ENCODE results near the gene CIB1. TPM values are rescaled to one million over a fixed set of nuclear protein-coding genes. Genes with fewer than 3 reads are reported as not detected.
A peak's percentile ranks its signal among the peaks of the same experiment; 100 is the strongest.

The CIB1 gene
- total RNA-seq, 2 donors from 2014 or later = 18.0 to 35.6 TPM

DNA sequence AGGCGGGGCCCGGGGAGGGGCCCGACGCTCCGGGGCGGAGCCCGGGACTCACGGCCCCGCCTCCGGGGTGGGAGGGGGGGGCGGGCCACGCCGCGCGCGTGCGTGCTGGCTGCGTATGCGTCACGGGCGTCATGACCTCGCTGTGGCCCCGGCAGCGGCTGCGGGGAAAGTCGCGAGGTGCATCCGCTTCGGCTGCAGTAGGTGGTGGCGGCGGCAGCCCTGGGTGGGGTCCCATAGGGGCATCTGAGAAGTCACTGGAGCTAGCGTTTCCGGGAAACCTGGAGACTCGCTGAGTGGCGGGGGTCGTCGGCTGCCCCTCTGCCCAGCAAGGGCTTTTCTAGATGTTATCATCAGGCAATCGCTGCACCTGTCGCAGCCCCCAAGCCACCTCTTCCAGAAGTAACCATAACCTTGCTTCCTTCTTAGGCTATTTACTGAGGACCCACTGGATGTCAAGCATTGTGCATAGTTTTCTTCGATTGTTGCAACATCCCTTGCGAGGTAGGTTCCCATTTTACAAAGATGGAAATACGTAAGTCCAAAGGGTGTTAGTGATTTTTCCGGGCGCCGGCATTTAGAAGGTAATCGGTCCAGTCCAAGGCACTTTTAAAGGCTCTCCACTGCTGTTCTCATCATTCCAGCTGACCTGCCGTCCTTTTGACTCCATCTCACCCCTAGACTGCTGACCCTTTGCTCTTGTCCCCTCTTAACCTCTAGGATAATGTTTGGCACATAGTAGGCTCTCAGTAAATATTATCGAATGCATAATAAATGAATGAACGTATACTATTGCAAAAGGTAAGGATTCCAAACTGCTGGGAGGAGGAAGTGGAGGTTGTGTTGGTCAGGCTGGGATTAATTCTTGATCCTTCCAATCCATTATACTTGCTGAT is 601 bp upstream of the CIB1 start, which contains the start of gene GDPGP1:
Gene GDPGP1 (plus strand): TSS at position 114 of the 893 bp plus-strand sequence. CDS start 6,700 bp downstream, outside the sequence.
- peaks cover 27 to 39% of the 10 kb centered on the region in 2 donors for H3K4me1 ChIP-seq (ENCODE audit: control insufficient read depth in 1 of 2, low read depth in 2 of 2)
- peaks cover 8% of the 10 kb centered on the region for H3K36me3 ChIP-seq
- H3K9me3 ChIP-seq = no peaks in the 10 kb centered on the region
- DNase-seq (ENCODE audit: low spot score) (no peak), ATAC-seq (ENCODE audit: insufficient number of reproducible peaks, low FRiP score, low read depth) (no peak)
- peak within 1 kb of the TSS; percentile 88 to 92 for H3K27ac ChIP-seq
- TF ChIP-seq, protein P1, sequence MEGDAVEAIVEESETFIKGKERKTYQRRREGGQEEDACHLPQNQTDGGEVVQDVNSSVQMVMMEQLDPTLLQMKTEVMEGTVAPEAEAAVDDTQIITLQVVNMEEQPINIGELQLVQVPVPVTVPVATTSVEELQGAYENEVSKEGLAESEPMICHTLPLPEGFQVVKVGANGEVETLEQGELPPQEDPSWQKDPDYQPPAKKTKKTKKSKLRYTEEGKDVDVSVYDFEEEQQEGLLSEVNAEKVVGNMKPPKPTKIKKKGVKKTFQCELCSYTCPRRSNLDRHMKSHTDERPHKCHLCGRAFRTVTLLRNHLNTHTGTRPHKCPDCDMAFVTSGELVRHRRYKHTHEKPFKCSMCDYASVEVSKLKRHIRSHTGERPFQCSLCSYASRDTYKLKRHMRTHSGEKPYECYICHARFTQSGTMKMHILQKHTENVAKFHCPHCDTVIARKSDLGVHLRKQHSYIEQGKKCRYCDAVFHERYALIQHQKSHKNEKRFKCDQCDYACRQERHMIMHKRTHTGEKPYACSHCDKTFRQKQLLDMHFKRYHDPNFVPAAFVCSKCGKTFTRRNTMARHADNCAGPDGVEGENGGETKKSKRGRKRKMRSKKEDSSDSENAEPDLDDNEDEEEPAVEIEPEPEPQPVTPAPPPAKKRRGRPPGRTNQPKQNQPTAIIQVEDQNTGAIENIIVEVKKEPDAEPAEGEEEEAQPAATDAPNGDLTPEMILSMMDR (IDR thresholded peaks at IDR 0.05) = no peak
- H3K4me3 ChIP-seq = peak within 1 kb of the TSS; percentile 86
- H3K27me3 ChIP-seq (replicated peaks; ENCODE audit: insufficient read depth) = no peaks in the 10 kb centered on the region

DNA sequence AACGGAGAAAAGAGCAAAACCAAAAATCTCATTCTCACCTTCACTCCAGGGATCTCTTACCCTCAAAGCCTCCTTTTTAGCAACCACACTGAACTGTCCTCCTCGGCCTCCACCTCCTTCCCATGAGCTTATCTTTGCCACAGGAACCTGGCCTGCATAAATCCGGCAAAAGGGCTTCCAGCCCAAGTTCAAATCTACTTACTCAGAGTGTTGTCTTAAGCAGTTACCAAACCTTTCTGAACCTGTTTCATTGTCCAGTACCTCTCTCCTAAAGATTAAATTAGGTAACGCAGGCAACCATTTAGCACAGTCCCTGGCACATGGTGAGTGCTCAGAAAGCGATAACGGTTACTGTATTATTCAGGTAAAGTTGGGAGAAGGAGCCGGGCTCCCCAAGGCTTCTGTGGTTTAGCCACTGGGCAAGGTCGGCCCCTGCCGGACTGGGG is 777 bp downstream of the CIB1 start:
- peaks cover 27 to 39% of the 10 kb centered on the region in 2 donors for H3K4me1 ChIP-seq (ENCODE audit: control insufficient read depth in 1 of 2, low read depth in 2 of 2)
- H3K36me3 ChIP-seq = peaks cover 20% of the 10 kb centered on the region
- H3K27ac ChIP-seq = peak overlapping the region; percentile 88 to 92
- no peak for DNase-seq (ENCODE audit: low spot score)
- no peak for ATAC-seq (ENCODE audit: insufficient number of reproducible peaks, low FRiP score, low read depth)
- H3K4me3 ChIP-seq = peak overlapping the region; percentile 86
- no peaks in the 10 kb centered on the region for H3K27me3 ChIP-seq (replicated peaks; ENCODE audit: insufficient read depth)
- TF ChIP-seq, protein P1 (IDR thresholded peaks at IDR 0.05) = no peak
- H3K9me3 ChIP-seq = no peaks in the 10 kb centered on the region

DNA sequence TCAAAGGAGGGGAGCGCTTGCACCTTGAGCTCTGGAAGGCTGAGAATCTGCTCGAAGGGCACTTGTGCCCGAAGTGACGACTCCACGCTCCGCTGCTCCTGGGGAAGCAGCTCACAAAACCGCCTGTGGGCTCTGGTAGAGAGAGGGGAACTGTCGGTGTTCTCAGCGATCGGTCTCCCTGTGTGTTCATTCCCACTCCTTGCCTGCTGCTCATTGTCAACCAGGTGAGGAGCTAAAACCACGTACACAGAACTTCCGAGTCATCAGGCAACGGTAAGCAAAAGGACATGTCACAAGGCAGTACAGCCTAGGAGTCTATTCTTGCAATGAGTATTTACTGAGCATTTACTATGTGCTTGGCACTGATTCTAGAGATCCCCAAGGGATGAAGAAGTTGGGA is 1.5 kb downstream of the CIB1 start:
- DNase-seq (ENCODE audit: low spot score) = no peak
- ATAC-seq (ENCODE audit: insufficient number of reproducible peaks, low FRiP score, low read depth) = no peak
- Histone ChIP-seq H3K4me3 (peak overlapping the region; percentile 86), H3K27ac (no peak overlapping the region), H3K9me3 (no peaks in the 10 kb centered on the region), H3K36me3 (peaks cover 28% of the 10 kb centered on the region), H3K27me3 (replicated peaks; ENCODE audit: insufficient read depth) (no peaks in the 10 kb centered on the region), H3K4me1 (ENCODE audit: control insufficient read depth in 1 of 2, low read depth in 2 of 2) (peaks cover 27 to 39% of the 10 kb centered on the region in 2 donors)
- TF ChIP-seq, protein P1 (IDR thresholded peaks at IDR 0.05) = no peak

DNA sequence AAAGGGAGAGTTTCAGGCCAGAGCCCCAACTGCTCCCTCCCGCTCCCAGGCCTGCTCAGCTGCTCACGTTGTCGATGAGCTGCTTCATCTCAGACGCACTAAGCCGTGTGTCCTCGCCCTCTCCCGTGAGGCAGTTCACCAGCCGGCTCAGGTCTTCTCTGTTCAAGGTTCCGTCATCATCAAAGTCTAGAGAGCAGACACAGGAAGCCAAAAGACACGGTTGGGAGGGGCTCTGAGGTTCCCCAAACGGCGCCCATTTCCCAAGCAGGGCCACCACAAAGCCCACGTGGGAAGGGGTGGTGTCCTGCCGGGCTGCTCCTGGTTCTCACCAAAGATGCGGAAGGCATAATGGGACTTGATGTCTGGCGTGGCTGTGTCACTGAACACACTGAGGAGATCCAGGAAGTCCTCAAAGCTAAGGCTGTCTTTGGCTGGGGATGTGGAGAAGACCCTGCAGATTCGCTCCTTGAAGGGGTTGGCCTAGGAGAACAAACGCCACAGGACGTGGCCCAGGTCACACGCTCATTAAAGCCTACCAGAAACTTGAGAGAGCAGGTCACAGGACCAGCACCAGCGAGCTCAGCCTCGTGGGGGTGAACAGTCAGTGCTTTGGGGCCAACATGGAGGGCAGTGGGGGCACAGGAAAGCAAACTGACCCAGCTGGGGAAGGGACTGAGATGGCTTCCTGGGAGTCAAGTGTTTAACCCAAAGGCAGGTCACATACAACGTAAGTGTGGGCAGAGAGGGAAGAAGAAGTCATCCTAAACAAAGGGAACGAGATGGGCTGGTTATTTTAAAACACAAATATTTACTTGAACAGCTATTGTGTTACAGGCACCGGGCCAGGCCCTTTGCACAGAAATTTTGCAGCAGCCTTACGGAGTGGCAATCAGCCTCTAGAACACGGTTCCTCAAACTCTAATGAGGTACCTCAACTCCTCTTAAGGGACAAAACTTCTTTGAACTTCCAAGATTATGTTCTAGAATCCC is 2.4 kb downstream of the CIB1 start:
- TF ChIP-seq, protein P1 (IDR thresholded peaks at IDR 0.05) = no peak
- no peak overlapping the region for H3K4me3 ChIP-seq
- H3K4me1 ChIP-seq (ENCODE audit: control insufficient read depth in 1 of 2, low read depth in 2 of 2) = peaks cover 27 to 39% of the 10 kb centered on the region in 2 donors
- ATAC-seq (ENCODE audit: insufficient number of reproducible peaks, low FRiP score, low read depth) (no peak), DNase-seq (ENCODE audit: low spot score) (no peak)
- H3K9me3 ChIP-seq = no peaks in the 10 kb centered on the region
- H3K27ac ChIP-seq = no peak overlapping the region
- H3K36me3 ChIP-seq = peaks cover 35% of the 10 kb centered on the region
- H3K27me3 ChIP-seq (replicated peaks; ENCODE audit: insufficient read depth) = no peaks in the 10 kb centered on the region

Measured in thoracic aorta (tissue), 2 donors.